Gastrocnemius medialis (tissue), 4 donors: Measurements from ENCODE around the gene BRF1.

Source experiments
- POLR2A ChIP-seq, 2 donors: fragments of 450-650 bp; IDR thresholded peaks; one replicate each; pipeline ENCODE4 v1.6.1; 2017; ENCODE audit warnings: antibody characterized with exemption in 2 of 2, mild to moderate bottlenecking in 2 of 2, moderate library complexity in 2 of 2
- TF ChIP-seq, protein P1 (sequence below), 5 experiments: fragments of 450-650 bp in 3 of 5; fragments of 200-600 bp in 2 of 5; sonication (generic) in 2 of 5; IDR thresholded peaks in 4 of 5; conservative IDR thresholded peaks in 1 of 5; 1 replicate in 4 of 5; 2 replicates in 1 of 5; pipeline ENCODE4 v1.5.1; 2016 to 2019; ENCODE audit warnings: antibody characterized with exemption in 5 of 5, mild to moderate bottlenecking in 3 of 5, moderate library complexity in 3 of 5

DNA sequence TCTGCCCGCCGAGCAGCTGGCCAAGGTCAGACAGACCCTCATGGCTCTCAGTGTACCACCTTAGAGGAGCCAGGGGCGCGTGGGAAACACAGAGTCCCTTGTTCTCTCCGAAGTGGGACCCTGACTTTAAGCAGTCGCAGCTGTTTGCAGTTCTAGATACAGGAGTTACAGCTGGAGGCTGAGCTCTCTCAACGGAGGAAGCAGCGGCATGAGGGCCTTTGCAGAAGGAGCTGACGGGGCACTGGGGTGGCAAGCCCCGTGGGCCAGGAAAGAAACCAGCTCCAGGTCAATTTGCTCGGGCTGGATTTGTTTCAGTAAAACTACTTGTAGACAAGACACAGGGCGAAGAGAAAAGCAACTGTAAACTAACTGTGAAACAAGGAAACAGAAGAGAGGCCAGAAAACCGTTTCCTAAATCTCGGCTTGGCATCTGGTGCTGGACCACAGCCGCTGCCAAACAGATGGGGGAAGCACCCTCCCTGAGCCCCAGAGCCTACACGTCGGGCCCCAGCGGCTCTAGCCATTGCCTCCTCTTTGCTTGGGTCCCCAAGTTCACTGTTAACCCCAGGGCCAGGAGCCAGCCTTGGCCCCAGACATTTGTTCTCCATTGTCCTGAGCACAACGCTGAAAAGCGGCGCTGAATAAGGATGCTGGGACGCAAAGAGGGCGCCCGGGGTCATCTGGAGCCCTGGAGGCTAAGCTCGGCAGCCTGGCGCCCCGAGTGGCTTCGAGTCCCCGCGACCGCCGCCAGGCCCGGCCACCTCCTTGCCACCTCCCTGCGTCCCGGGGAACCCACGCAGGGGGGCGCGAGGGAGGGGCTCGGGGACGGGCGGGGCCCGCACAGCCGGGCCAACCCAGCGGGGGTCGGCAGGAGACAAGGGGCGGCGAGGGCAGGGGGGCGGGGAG, 12.8 kb upstream of the BRF1 start:
- TF ChIP-seq, protein P1, sequence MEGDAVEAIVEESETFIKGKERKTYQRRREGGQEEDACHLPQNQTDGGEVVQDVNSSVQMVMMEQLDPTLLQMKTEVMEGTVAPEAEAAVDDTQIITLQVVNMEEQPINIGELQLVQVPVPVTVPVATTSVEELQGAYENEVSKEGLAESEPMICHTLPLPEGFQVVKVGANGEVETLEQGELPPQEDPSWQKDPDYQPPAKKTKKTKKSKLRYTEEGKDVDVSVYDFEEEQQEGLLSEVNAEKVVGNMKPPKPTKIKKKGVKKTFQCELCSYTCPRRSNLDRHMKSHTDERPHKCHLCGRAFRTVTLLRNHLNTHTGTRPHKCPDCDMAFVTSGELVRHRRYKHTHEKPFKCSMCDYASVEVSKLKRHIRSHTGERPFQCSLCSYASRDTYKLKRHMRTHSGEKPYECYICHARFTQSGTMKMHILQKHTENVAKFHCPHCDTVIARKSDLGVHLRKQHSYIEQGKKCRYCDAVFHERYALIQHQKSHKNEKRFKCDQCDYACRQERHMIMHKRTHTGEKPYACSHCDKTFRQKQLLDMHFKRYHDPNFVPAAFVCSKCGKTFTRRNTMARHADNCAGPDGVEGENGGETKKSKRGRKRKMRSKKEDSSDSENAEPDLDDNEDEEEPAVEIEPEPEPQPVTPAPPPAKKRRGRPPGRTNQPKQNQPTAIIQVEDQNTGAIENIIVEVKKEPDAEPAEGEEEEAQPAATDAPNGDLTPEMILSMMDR (IDR thresholded peaks at IDR 0.05 in 4 of 5, conservative IDR thresholded peaks at IDR 0.05 in 1 of 5) = no peak
- no peak for TF ChIP-seq POLR2A (IDR thresholded peaks at IDR 0.05)
